ENCODE results near the gene RBFOX2. TPM values are rescaled to one million over a fixed set of nuclear protein-coding genes. Genes with fewer than 3 reads are reported as not detected.

The RBFOX2 gene
- total RNA-seq, 2 donors from 2014 or later = 81.8 to 86.0 TPM

DNA sequence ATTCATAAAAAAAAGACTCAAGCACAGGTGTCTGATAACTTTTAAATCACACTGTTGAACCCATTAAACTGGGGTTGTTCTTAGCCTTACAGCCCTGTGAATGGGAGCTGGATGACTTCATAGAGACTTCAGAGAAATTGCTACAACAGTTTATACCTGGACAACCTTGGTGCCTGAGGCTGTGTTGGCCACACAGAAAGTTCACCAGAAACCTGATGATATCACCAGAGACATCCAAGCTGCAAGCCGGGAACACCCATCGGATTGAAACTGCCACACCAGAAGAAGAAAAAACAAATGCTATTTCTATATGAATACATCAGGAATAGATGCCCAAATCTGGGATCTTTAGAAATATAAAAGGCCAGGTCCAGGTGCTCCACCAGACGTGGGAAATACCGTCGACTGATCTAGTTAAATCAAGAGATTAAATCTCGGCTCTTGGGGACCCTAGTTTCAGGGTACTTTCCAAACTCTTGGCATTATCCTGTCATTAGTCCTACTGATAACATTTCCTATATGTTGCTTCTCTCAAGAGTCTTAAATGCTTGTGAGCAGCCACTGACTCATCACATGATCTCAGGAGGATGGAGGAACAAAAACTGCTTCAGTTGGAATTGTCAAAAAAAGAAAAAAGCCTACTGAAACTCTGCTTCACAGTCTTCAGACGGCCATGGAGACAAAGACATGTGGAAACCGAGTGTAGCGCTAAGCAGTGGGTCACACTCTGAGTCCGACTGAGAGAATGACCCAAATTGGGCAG, 339.5 kb downstream of the RBFOX2 start:
- no peak for TF ChIP-seq CTCF (IDR thresholded peaks at IDR 0.05)
- H3K4me3 ChIP-seq = no peak overlapping the region
- H3K4me1 ChIP-seq = peaks cover 0 to 5% of the 10 kb centered on the region in 2 donors
- no peak overlapping the region for H3K27ac ChIP-seq
- no peak for DNase-seq (ENCODE audit: low spot score)
- no peaks in the 10 kb centered on the region for H3K9me3 ChIP-seq
- no peaks in the 10 kb centered on the region for H3K27me3 ChIP-seq
- no peaks in the 10 kb centered on the region for H3K36me3 ChIP-seq

Other genes starting within 250 kb of the RBFOX2 start
- 10 to 100 TPM; 13.8 to 29.5 TPM for gene APOL3, start 131.9 kb upstream of the RBFOX2 start, total RNA-seq
- gene APOL4, start 173.0 kb upstream of the RBFOX2 start, total RNA-seq = 1 to 10 TPM in 1 of 2 donors, under 1 TPM in 1; 0.24 to 2.1 TPM
- gene APOL2, start 210.7 kb upstream of the RBFOX2 start, total RNA-seq = 10 to 100 TPM; 25.4 to 25.7 TPM
- gene APOL1, start 224.3 kb upstream of the RBFOX2 start, total RNA-seq = 10 to 100 TPM; 10.7 to 18.1 TPM

Measured in right atrium auricular region (tissue), 2 donors.